HG03060 (cell line): ENCODE results near the gene SLX4IP.

Experiments used
- ATAC-seq: cut with Tn5 transposase; IDR thresholded peaks from one replicate; pipeline ENCODE4 v1.9.1; 2021; ENCODE audit warnings: low read depth, moderate number of reproducible peaks; ENCODE audit not compliant: unreplicated experiment

The SLX4IP gene

GRCh38 chr20:10490257-10490656 lies 55.2 kb downstream of the SLX4IP start:
- no peak for ATAC-seq

GRCh38 chr20:10490706-10491105 lies 55.6 kb downstream of the SLX4IP start:
- no peak for ATAC-seq

GRCh38 chr20:10492065-10492464 lies 57.0 kb downstream of the SLX4IP start:
- ATAC-seq: no peak

- ATAC-seq: no peak
Measured at GRCh38 chr20:10492844-10493243, 57.7 kb downstream of the SLX4IP start.

GRCh38 chr20:10495173-10495572 lies 60.1 kb downstream of the SLX4IP start:
- ATAC-seq: no peak

- ATAC-seq: no peak
Measured at GRCh38 chr20:10496465-10496864, 61.4 kb downstream of the SLX4IP start.

GRCh38 chr20:10497283-10497682 lies 62.2 kb downstream of the SLX4IP start:
- ATAC-seq: no peak

GRCh38 chr20:10497791-10498190 lies 62.7 kb downstream of the SLX4IP start:
- no peak for ATAC-seq

- ATAC-seq: no peak
Measured at GRCh38 chr20:10498200-10498599, 63.1 kb downstream of the SLX4IP start.

GRCh38 chr20:10501402-10501801 lies 66.3 kb downstream of the SLX4IP start:
- no peak for ATAC-seq

- no peak for ATAC-seq
Measured at GRCh38 chr20:10502098-10502526, 67.0 kb downstream of the SLX4IP start.

- ATAC-seq: no peak
Measured at GRCh38 chr20:10504608-10504993, 69.5 kb downstream of the SLX4IP start.

GRCh38 chr20:10504994-10505730 lies 70.1 kb downstream of the SLX4IP start:
- ATAC-seq: no peak

GRCh38 chr20:10505827-10506226 lies 70.7 kb downstream of the SLX4IP start:
- ATAC-seq: no peak

GRCh38 chr20:10507052-10507451 lies 71.9 kb downstream of the SLX4IP start:
- no peak for ATAC-seq

GRCh38 chr20:10508060-10508459 lies 73.0 kb downstream of the SLX4IP start:
- ATAC-seq: no peak

- no peak for ATAC-seq
Measured at GRCh38 chr20:10508468-10509251, 73.6 kb downstream of the SLX4IP start.

- ATAC-seq: no peak
Measured at GRCh38 chr20:10509376-10509775, 74.3 kb downstream of the SLX4IP start.

- ATAC-seq: no peak
Measured at GRCh38 chr20:10510216-10510615, 75.1 kb downstream of the SLX4IP start.

- no peak for ATAC-seq
Measured at GRCh38 chr20:10511170-10511508, 76.0 kb downstream of the SLX4IP start.

- peak; percentile 98 for ATAC-seq
Measured at GRCh38 chr20:10511509-10512251, 76.6 kb downstream of the SLX4IP start.
